K562 (cell line): Measurements from ENCODE around the gene VBP1. TPM values are rescaled to one million over a fixed set of nuclear protein-coding genes. Genes with fewer than 3 reads are reported as not detected.

Experiments used
- ATF7 ChIP-seq: fragments of 450-650 bp; IDR thresholded peaks from 2 replicates; pipeline ENCODE4 v1.7.1; 2014; ENCODE audit warnings: mild to moderate bottlenecking, moderate library complexity
- BRD9 ChIP-seq: fragments of 450-650 bp; IDR thresholded peaks from 2 replicates; pipeline ENCODE4 v1.6.1; 2018; ENCODE audit warnings: low read depth; ENCODE audit not compliant: partially characterized antibody
- CEBPG ChIP-seq, 3 experiments: fragments of 200-800 bp in 1 of 3; sonication (Bioruptor generic) in 1 of 3; sonication (generic) in 1 of 3; formaldehyde crosslinking in 1 of 3; IDR thresholded peaks in 2 of 3; conservative IDR thresholded peaks in 1 of 3; 2 replicates each; pipeline versions ENCODE4 v1.6.1 to v1.8.0; 2016 to 2022; ENCODE audit warnings: missing compliant biosample characterization in 2 of 3, missing genetic modification characterization in 2 of 3, mild to moderate bottlenecking in 1 of 3, missing genetic modification reagents in 1 of 3
- ELK3 ChIP-seq: fragments of 450-650 bp; formaldehyde crosslinking; IDR thresholded peaks from 2 replicates; pipeline ENCODE4 v1.4.0; 2020; ENCODE audit warnings: mild to moderate bottlenecking
- FOS ChIP-seq: IDR thresholded peaks from 3 replicates; pipeline ENCODE4 v1.6.1; 2011; ENCODE audit not compliant: insufficient read length; ENCODE audit errors: extremely low read depth
- GTF3C2 ChIP-seq: IDR thresholded peaks from 3 replicates; pipeline ENCODE4 v1.6.1; 2011; ENCODE audit warnings: borderline replicate concordance, mild to moderate bottlenecking, moderate library complexity; ENCODE audit not compliant: insufficient read length; ENCODE audit errors: extremely low read depth
- KAT8 ChIP-seq: fragments of 450-650 bp; IDR thresholded peaks from 2 replicates; pipeline ENCODE4 v1.6.1; 2016; ENCODE audit warnings: low read depth, mild to moderate bottlenecking
- KDM4B ChIP-seq, 2 experiments: fragments of 450-650 bp in 1 of 2; sonication (generic) in 1 of 2; IDR thresholded peaks; 2 replicates each; pipeline ENCODE4 v1.6.1; 2016 to 2017; ENCODE audit warnings: borderline replicate concordance in 2 of 2, antibody characterized with exemption in 1 of 2, low read depth in 1 of 2, mild to moderate bottlenecking in 1 of 2
- KLF16 ChIP-seq: IDR thresholded peaks from 2 replicates; pipeline ENCODE4 v1.6.1; 2016; ENCODE audit warnings: antibody characterized with exemption
- NR4A1 ChIP-seq, 2 experiments: fragments of 250-450 bp in 1 of 2; fragments of 450-650 bp in 1 of 2; sonication (Bioruptor Pico) in 1 of 2; IDR thresholded peaks; 2 replicates each; pipeline versions ENCODE4 v1.4.0 to v1.6.1; 2016 to 2020; ENCODE audit warnings: mild to moderate bottlenecking in 2 of 2, missing compliant biosample characterization in 1 of 2, missing genetic modification characterization in 1 of 2, moderate library complexity in 1 of 2
- PPARD ChIP-seq: fragments of 250-450 bp; sonication (Bioruptor Pico); IDR thresholded peaks from 2 replicates; pipeline ENCODE4 v1.8.0; 2022; ENCODE audit warnings: inconsistent platforms, mild to moderate bottlenecking, moderate library complexity
- SREBF2 ChIP-seq: sonication (generic); formaldehyde crosslinking; IDR thresholded peaks from 2 replicates; pipeline ENCODE4 v1.4.0; 2020; ENCODE audit warnings: mild to moderate bottlenecking, missing genetic modification reagents
- USF2 ChIP-seq: sonication (generic); formaldehyde crosslinking; IDR thresholded peaks from 2 replicates; pipeline ENCODE4 v1.5.0; 2020; ENCODE audit warnings: missing genetic modification reagents
- ZC3H8 ChIP-seq: fragments of 450-650 bp; IDR thresholded peaks from 2 replicates; pipeline ENCODE4 v1.6.1; 2017
- ZKSCAN3 ChIP-seq: fragments of 250-450 bp; sonication (Bioruptor Pico); IDR thresholded peaks from 2 replicates; pipeline ENCODE4 v1.4.0; 2020
- ZNF766 ChIP-seq: fragments of 200-800 bp; sonication (Bioruptor generic); conservative IDR thresholded peaks from 2 replicates; pipeline ENCODE4 v1.6.1; 2016; ENCODE audit warnings: missing genetic modification characterization, missing compliant biosample characterization
- ZNF780A ChIP-seq: fragments of 250-450 bp; sonication (Bioruptor Pico); IDR thresholded peaks from 2 replicates; pipeline ENCODE4 v1.5.0; 2021; ENCODE audit warnings: mild to moderate bottlenecking
- polyA plus RNA-seq, 8 experiments: library from polyadenylated mRNA; depleted of rRNA in 4 of 8; stranded (reverse) in 5 of 8; unstranded in 3 of 8; fragments of >200 nt; fragmentation: Nextera tagmentation in 2 of 8; fragmentation: Illumina TruSeq in 1 of 8; extraction: Ambion mirVana in 2 of 8; extraction: Trizol in 1 of 8; gene quantifications; 2 replicates each; pipeline versions ENCODE4 v1.2.1 to v1.2.3, GENCODE V29; 2011 to 2014; ENCODE audit warnings: inconsistent platforms in 1 of 8, missing spikeins in 1 of 8
- total RNA-seq, 7 experiments: library from RNA; depleted of rRNA in 6 of 7; stranded (reverse); fragments of >200 nt in 6 of 7; fragmentation: Illumina TruSeq in 2 of 7; extraction: Trizol in 2 of 7; gene quantifications; 2 replicates each; pipeline versions ENCODE4 v1.2.1 to v1.2.3, GENCODE V29; 2011 to 2021; ENCODE audit warnings: low replicate concordance in 1 of 7
- TF ChIP-seq, protein P1 (sequence below), 2 experiments: fragments of 450-650 bp in 1 of 2; IDR thresholded peaks; 2 replicates each; pipeline ENCODE4 v1.6.1; 2011 to 2017; ENCODE audit warnings: low read depth in 2 of 2, antibody characterized with exemption in 1 of 2, borderline replicate concordance in 1 of 2, low read length in 1 of 2, mild to moderate bottlenecking in 1 of 2, mixed read lengths in 1 of 2; ENCODE audit not compliant: control insufficient read depth in 1 of 2

VBP1 gene
- total and polyA plus RNA-seq, 9 of the 15 experiments (the other 6 are each of a cell fraction or from before 2014, with no cell fraction given) = 83.2 to 263 (median 151) TPM

DNA sequence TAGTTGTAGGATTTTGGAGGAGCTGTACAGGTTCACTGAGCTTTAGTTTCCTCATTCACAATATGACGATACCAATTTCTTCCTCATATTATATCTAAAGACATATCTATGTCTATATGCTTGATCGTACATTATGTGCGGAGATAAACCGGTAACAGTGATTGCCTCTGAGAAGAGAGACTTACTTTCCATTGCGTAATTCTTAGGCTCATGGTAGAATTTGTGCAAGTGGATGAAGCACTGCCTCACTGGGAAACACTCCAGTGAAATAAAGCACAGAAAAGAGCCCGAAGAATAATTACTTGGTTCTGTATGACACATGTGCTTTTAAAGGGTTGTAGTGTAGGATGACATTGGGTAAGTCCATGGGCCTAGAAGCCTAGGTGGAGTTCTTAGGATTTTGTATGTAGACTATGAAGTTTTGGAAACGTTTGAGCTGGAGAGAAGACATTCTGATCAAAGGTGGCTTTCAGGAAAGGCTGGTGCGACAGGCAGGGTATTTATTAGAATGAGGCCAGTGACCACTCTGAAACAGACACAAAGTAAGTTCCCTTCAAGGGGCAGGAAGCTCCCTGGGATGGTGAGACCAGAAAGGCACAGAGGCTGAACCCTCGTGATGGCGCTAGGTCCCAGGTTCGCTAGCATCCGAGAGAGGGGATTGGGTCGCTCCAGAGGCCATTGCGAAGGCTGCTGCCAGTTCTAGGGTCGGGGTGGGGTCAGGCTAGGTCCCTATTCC is 649 bp upstream of the VBP1 start (continued):
- TF ChIP-seq ZNF780A (CRISPR knock-in tag) (no peak), FOS (no peak), USF2 (CRISPR knock-in tag) (no peak), KLF16 (no peak), ZKSCAN3 (CRISPR knock-in tag) (no peak), KDM4B (IDR thresholded peaks at IDR 0.05; ENCODE audit: borderline replicate concordance in 2 of 2, low read depth in 1 of 2) (no peak), ELK3 (CRISPR knock-in tag) (no peak), GTF3C2 (no peak), BRD9 (no peak), CEBPG (CRISPR knock-in tag; IDR thresholded peaks at IDR 0.05) (peak; percentile 82), CEBPG (tag; conservative IDR thresholded peaks at IDR 0.05 in 1 of 2, IDR thresholded peaks at IDR 0.05 in 1 of 2) (peak; percentile 96), ZNF766 (CRISPR knock-in tag) (no peak), NR4A1 (CRISPR knock-in tag; IDR thresholded peaks at IDR 0.05) (no peak), NR4A1 (tag; IDR thresholded peaks at IDR 0.05) (no peak), PPARD (no peak), SREBF2 (CRISPR knock-in tag) (no peak), ZC3H8 (no peak), ATF7 (peak; percentile 29; the same call in 1 of the 2 replicates), KAT8 (no peak)
- TF ChIP-seq, protein P1, sequence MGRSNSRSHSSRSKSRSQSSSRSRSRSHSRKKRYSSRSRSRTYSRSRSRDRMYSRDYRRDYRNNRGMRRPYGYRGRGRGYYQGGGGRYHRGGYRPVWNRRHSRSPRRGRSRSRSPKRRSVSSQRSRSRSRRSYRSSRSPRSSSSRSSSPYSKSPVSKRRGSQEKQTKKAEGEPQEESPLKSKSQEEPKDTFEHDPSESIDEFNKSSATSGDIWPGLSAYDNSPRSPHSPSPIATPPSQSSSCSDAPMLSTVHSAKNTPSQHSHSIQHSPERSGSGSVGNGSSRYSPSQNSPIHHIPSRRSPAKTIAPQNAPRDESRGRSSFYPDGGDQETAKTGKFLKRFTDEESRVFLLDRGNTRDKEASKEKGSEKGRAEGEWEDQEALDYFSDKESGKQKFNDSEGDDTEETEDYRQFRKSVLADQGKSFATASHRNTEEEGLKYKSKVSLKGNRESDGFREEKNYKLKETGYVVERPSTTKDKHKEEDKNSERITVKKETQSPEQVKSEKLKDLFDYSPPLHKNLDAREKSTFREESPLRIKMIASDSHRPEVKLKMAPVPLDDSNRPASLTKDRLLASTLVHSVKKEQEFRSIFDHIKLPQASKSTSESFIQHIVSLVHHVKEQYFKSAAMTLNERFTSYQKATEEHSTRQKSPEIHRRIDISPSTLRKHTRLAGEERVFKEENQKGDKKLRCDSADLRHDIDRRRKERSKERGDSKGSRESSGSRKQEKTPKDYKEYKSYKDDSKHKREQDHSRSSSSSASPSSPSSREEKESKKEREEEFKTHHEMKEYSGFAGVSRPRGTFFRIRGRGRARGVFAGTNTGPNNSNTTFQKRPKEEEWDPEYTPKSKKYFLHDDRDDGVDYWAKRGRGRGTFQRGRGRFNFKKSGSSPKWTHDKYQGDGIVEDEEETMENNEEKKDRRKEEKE (IDR thresholded peaks at IDR 0.05; ENCODE audit: borderline replicate concordance in 1 of 2, control insufficient read depth in 1 of 2, low read depth in 2 of 2, low read length in 1 of 2) = no peak
